Gastroesophageal sphincter (tissue), 4 donors: ENCODE data around the gene CBX6. TPM values are rescaled to one million over a fixed set of nuclear protein-coding genes. Genes with fewer than 3 reads are reported as not detected.

Source experiments
- ATAC-seq: fragments of 150-250 bp; one replicate; pipeline ENCODE4 v1.9.1; 2016; ENCODE audit warnings: mild to moderate bottlenecking, moderate library complexity
- H3K27ac ChIP-seq, 4 donors: fragments of 200-600 bp; sonication (generic) in 3 of 4; 1 replicate in 3 of 4; 2 replicates in 1 of 4; pipeline ENCODE4 v1.5.1; 2016 to 2019
- H3K27me3 ChIP-seq: fragments of 200-600 bp; sonication (generic); one replicate; pipeline ENCODE4 v1.5.1; 2019
- H3K36me3 ChIP-seq, 2 donors: fragments of 200-600 bp; sonication (generic); one replicate each; pipeline ENCODE4 v1.5.1; 2019; ENCODE audit warnings: control low read depth in 1 of 2
- H3K4me1 ChIP-seq, 3 donors: fragments of 200-600 bp; sonication (generic); 1 replicate in 2 of 3; 2 replicates in 1 of 3; pipeline ENCODE4 v1.5.1; 2016 to 2019; ENCODE audit warnings: control low read depth in 2 of 3
- H3K4me3 ChIP-seq, 2 donors: fragments of 200-600 bp; sonication (generic); one replicate each; pipeline ENCODE4 v1.5.1; 2019; ENCODE audit warnings: mild to moderate bottlenecking in 1 of 2, moderate library complexity in 1 of 2
- H3K9me3 ChIP-seq, 3 donors: fragments of 200-600 bp; sonication (generic); one replicate each; pipeline ENCODE4 v1.5.1; 2017 to 2019; ENCODE audit warnings: control low read depth in 2 of 3
- EP300 ChIP-seq: sonication (generic); formaldehyde crosslinking; IDR thresholded peaks from one replicate; pipeline ENCODE4 v1.6.1; 2017; ENCODE audit warnings: antibody characterized with exemption, mild to moderate bottlenecking
- POLR2A ChIP-seq, 2 donors: fragments of 450-650 bp; IDR thresholded peaks; one replicate each; pipeline ENCODE4 v1.6.1; 2017; ENCODE audit warnings: antibody characterized with exemption in 2 of 2, mild to moderate bottlenecking in 2 of 2, moderate library complexity in 1 of 2
- POLR2AphosphoS5 ChIP-seq: sonication (generic); formaldehyde crosslinking; IDR thresholded peaks from one replicate; pipeline ENCODE4 v1.6.1; 2017; ENCODE audit warnings: antibody characterized with exemption
- WGBS, 2 donors: methylation state at CpG; one replicate each; pipeline ENCODE4 v1.1.5; 2018; ENCODE audit warnings: low coverage in 1 of 2; 5-methylcytosine and 5-hydroxymethylcytosine counted together
- total RNA-seq, 4 donors: library from RNA; depleted of rRNA; stranded (reverse); fragments of >200 nt; gene quantifications; one replicate each; pipeline ENCODE4 v1.1.0, GENCODE V29; 2016
- TF ChIP-seq, protein P1 (sequence below), 4 experiments: fragments of 200-600 bp in 2 of 4; fragments of 450-650 bp in 2 of 4; sonication (generic) in 1 of 4; IDR thresholded peaks; one replicate each; pipeline ENCODE4 v1.5.1; 2017 to 2019; ENCODE audit warnings: antibody characterized with exemption in 4 of 4, mild to moderate bottlenecking in 2 of 4, moderate library complexity in 2 of 4

CBX6 gene
- total RNA-seq, 4 donors from 2014 or later, result 77.3 to 187 (median 105) TPM

DNA sequence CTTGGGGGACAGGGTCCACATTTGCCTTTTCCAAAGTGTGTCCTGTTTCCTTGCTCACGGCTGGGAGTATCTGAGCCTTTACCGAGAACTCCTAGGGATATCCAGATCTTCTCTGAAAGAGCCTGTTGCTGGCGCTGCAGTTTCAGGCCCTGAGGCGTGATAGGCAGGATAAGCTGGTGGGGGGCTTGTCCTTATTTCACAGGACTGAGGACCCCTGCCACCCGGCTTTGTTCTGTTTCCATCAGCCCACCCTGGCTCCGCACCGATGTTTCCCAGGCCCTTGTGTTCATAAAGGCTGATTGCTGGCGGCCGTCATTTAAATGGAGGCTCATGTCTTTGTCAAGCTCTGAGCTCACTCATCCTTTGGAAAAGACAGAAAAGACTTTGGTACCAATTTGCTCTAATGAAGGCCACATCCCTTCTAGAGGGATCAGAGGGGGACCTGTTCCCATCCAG, 18.8 kb downstream of the CBX6 start:
- Histone ChIP-seq H3K36me3 (no peaks in the 10 kb centered on the region), H3K4me3 (no peak overlapping the region), H3K27ac (no peak overlapping the region), H3K9me3 (no peaks in the 10 kb centered on the region), H3K4me1 (no peaks in the 10 kb centered on the region), H3K27me3 (no peaks in the 10 kb centered on the region)
- TF ChIP-seq, protein P1, sequence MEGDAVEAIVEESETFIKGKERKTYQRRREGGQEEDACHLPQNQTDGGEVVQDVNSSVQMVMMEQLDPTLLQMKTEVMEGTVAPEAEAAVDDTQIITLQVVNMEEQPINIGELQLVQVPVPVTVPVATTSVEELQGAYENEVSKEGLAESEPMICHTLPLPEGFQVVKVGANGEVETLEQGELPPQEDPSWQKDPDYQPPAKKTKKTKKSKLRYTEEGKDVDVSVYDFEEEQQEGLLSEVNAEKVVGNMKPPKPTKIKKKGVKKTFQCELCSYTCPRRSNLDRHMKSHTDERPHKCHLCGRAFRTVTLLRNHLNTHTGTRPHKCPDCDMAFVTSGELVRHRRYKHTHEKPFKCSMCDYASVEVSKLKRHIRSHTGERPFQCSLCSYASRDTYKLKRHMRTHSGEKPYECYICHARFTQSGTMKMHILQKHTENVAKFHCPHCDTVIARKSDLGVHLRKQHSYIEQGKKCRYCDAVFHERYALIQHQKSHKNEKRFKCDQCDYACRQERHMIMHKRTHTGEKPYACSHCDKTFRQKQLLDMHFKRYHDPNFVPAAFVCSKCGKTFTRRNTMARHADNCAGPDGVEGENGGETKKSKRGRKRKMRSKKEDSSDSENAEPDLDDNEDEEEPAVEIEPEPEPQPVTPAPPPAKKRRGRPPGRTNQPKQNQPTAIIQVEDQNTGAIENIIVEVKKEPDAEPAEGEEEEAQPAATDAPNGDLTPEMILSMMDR (IDR thresholded peaks at IDR 0.05), result no peak
- no peak for TF ChIP-seq POLR2A (IDR thresholded peaks at IDR 0.05)
- no peak for TF ChIP-seq POLR2AphosphoS5
- TF ChIP-seq EP300, result no peak
- ATAC-seq, result no peak
- 76% methylated on average over 8 of the region's 9 CpGs; no CpG with 5 or more reads in 1 of the 2 donors for WGBS, 2 donors

DNA sequence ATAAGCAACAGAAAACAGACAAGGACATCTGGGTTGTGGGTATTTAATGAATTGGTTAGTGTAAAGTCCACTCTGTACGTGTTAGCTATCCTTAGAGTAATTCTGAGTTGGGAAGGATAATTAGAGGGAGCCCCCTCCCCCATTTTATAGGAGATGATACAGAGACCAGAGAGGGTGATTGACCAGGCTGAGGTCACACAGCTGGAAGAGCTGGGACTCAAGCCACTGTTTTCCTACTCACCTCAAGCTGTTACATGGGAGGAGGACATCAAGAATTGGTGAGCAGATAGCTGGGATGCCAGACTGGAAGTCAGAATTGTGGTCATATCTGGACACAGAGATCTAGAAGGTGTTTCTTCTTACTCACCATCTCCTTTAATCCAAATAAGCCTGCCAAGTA, 19.5 kb downstream of the CBX6 start:
- H3K27me3 ChIP-seq, result no peaks in the 10 kb centered on the region
- H3K4me1 ChIP-seq, result no peaks in the 10 kb centered on the region
- H3K4me3 ChIP-seq, result no peak overlapping the region
- no peak for ATAC-seq
- WGBS, 2 donors, result 75 to 100% methylated on average over 1 of the region's 1 CpG
- no peak overlapping the region for H3K27ac ChIP-seq
- H3K9me3 ChIP-seq, result no peaks in the 10 kb centered on the region
- TF ChIP-seq, protein P1 (IDR thresholded peaks at IDR 0.05), result no peak
- no peak for TF ChIP-seq POLR2A (IDR thresholded peaks at IDR 0.05)
- TF ChIP-seq EP300, result no peak
- no peak for TF ChIP-seq POLR2AphosphoS5
- no peaks in the 10 kb centered on the region for H3K36me3 ChIP-seq

DNA sequence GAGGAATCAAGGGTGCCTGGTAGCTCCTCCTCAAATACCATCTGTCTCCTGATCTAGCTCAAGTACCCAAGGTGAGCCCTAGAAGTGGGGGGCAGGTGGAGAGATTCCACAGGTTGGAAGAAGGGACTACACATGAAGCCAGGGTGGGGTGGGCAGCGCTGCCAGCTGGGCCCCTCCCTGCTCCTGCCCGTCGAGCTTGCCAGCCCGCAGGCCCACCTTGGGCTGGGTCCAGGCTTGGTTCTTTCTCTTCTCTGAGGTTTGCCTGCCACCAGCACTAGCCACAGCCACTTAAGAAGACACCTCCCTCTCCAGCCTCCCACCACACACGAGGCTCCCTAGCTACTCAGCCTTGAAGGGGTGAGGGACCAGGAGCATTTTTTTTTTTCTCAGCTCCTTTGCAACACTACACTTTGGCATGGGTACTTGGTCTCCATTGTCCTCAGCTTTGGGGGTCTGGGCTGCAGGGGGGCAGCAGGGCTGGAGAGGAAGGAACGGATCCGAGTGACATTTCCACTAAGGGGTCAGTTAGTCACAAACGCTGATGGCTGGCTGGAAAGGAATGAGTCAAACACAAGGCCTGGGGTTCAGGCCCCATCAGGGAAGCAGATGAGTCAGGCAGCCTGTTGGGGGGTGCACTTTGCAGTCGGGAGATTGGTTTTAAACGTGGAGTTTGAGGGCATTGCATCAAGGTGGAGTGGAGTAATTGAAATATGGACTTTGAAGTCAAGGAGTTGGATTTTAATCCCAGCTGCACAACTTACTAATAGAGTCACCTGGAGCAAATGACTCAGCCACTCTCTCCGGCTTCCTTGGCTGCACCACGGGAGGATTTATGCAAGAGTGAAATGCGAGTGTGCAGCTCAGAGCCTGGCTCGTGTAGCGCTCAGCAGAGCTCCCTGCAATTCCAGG, 20.8 kb downstream of the CBX6 start:
- no peaks in the 10 kb centered on the region for H3K9me3 ChIP-seq
- no peaks in the 10 kb centered on the region for H3K36me3 ChIP-seq
- 41 to 71% methylated on average over 7 to 8 of the region's 15 CpGs for WGBS, 2 donors
- no peak for TF ChIP-seq EP300
- TF ChIP-seq, protein P1 (IDR thresholded peaks at IDR 0.05), result no peak
- no peak for TF ChIP-seq POLR2A (IDR thresholded peaks at IDR 0.05)
- no peak for TF ChIP-seq POLR2AphosphoS5
- no peaks in the 10 kb centered on the region for H3K27me3 ChIP-seq
- H3K27ac ChIP-seq, result no peak overlapping the region
- no peak for ATAC-seq
- no peak overlapping the region for H3K4me3 ChIP-seq
- H3K4me1 ChIP-seq, result no peaks in the 10 kb centered on the region

DNA sequence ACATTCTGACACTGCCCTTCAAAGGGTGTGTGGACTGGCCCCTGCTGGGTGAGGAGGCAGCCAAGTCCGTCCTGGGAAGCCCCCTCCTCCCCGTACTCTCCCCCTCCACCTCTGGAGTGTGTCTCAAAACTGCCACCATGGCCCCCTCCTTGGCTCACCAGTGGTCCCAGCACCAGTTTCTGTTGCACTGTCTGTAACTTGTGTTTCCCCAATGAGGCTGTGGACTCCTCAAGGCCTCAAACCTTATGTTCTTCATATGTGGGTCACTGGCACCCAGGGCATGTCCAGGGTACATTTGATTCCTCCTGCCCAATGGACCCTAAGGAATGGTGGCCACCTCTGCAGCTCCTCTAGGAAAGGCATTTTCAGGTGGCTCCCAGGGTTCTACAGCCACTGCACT, 21.6 kb downstream of the CBX6 start:
- no peaks in the 10 kb centered on the region for H3K36me3 ChIP-seq
- 40% methylated on average over 1 of the region's 2 CpGs; no CpG with 5 or more reads in 1 of the 2 donors for WGBS, 2 donors
- H3K9me3 ChIP-seq, result no peaks in the 10 kb centered on the region
- H3K27me3 ChIP-seq, result no peaks in the 10 kb centered on the region
- no peak overlapping the region for H3K4me3 ChIP-seq
- no peaks in the 10 kb centered on the region for H3K4me1 ChIP-seq
- ATAC-seq, result no peak
- TF ChIP-seq, protein P1 (IDR thresholded peaks at IDR 0.05), result no peak
- TF ChIP-seq POLR2A (IDR thresholded peaks at IDR 0.05), result no peak
- TF ChIP-seq POLR2AphosphoS5, result no peak
- no peak for TF ChIP-seq EP300
- no peak overlapping the region for H3K27ac ChIP-seq

DNA sequence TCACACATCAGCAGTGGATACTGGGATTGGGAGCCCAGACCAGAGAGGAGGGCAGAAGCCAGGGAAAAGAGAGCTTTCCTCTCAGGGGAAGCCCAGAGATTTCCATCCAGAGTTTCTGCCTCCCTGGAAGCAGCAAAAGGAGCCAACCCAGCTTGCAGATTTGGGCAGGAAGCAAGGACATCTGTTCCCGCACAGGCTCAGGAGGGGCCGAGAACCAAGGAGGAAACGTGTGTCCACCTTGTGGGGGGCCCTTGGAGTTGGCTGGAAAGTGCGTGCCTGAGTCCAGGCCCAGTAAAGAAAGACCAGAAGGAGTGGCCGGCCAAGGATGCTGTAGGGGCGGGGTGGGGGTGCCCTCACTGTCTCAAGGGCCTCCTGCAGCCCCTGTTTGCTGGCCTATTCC, 22.2 kb downstream of the CBX6 start:
- no peak overlapping the region for H3K4me3 ChIP-seq
- TF ChIP-seq, protein P1 (IDR thresholded peaks at IDR 0.05), result no peak
- no peak for TF ChIP-seq POLR2A (IDR thresholded peaks at IDR 0.05)
- no peak for TF ChIP-seq POLR2AphosphoS5
- H3K9me3 ChIP-seq, result no peaks in the 10 kb centered on the region
- H3K27me3 ChIP-seq, result no peaks in the 10 kb centered on the region
- ATAC-seq, result no peak
- no peak overlapping the region for H3K27ac ChIP-seq
- 0% methylated on average over 1 of the region's 6 CpGs; no CpG with 5 or more reads in 1 of the 2 donors for WGBS, 2 donors
- no peaks in the 10 kb centered on the region for H3K36me3 ChIP-seq
- H3K4me1 ChIP-seq, result peaks cover 0 to under 1% (median 0%) of the 10 kb centered on the region in 3 donors
